ENCODE data around the gene GSDMA.
"Not testable (repeated sequence)": the region's sequence is repeated elsewhere in the genome, so short reads cannot be mapped to it uniquely, and the experiment has no call there.

The GSDMA gene

DNA sequence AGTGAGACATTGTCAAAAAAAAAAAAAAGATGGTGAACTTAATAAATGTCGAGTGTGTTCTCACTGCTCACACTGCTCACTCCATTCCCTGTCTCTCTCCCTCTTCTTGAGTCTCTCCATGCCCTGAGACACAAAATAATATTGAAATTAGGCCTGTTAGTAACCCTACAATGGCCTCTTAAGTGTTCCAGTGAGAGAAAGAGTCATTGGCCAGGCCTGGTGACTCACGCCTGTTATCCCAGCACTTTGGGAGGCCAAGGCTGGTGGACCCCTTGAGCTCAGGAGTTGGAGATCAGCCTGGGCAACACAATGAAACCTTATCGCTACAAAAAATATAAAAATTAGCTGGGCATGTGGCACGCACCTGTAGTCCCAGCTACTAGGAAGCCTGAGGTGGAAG is 36.3 kb downstream of the GSDMA start:
- DNase-seq: no peak

DNA sequence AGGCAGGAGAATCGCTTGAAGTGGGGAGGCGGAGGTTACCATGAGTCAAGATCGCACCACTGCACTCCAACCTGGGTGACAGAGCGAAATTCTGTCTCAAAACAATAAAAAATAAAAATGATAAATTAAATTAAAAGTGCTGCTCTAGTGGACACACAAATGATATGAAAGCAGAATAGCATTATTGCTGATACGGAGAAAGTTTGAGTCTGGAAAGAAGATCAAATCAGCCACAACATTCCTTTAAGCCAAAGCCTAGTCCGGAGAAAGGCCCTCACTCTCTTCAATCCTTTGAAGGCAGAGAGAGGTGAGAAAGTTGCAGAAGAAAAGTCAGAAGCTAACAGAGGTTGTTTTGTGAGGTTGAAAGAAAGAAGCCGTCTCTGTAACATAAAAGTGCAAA is 37.4 kb downstream of the GSDMA start:
- DNase-seq: no peak

DNA sequence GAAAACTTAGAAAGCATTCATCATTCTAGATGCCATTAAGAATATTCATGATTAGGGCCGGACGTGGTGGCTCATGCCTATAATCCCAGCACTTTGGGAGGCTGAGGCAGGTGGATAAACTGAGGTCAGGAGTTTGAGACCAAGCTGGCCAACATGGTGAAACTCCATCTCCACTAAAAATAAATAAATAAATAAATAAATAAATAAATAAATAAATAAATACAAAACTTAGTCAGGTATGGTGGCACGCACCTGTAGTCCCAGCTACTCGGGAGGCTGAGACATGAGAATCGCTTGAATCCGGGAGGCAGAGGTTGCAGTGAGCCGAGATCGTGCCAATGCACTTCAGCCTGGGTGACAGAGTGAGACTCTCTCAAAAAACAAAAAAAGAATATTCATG is 38.5 kb downstream of the GSDMA start:
- DNase-seq: not testable (repeated sequence)

DNA sequence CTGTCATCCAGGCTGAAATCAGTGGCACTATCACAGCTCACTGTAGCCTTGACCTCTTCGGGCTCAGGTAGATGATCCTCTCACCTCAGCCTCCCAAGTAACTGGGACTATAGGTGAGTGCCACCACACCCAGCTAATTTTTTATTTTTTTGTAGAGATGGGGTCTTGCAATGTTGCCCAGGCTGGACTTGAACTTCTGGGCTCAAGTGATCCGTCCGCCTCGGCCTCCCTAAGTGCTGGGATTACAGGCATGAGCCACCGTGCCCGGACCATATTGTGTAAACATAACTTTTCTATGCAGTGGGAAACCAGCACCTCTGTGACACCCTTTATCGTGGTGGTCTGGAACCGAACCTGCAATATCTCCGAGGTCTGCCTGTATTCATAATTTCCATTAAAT is 41.3 kb downstream of the GSDMA start:
- no peak for DNase-seq

DNA sequence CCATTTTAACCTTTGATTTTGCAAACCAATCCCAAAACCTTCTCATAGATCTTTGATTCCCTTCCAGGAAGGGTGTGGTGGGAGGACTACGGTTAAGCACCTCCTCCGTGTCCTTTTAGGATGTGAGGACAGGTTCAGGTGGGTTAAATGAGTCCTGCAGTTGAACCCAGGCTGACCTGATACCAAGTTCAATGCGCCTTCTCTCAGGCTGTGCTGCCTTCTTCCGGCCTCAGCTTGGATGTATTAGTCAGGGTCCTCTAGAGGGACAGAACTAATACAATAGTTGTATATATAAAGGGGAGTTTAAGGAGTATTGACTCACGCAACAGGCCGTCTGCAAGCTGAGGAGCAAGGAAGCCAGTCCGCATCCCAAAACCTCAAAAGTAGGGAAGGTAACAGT is 41.9 kb downstream of the GSDMA start:
- DNase-seq: no peak

DNA sequence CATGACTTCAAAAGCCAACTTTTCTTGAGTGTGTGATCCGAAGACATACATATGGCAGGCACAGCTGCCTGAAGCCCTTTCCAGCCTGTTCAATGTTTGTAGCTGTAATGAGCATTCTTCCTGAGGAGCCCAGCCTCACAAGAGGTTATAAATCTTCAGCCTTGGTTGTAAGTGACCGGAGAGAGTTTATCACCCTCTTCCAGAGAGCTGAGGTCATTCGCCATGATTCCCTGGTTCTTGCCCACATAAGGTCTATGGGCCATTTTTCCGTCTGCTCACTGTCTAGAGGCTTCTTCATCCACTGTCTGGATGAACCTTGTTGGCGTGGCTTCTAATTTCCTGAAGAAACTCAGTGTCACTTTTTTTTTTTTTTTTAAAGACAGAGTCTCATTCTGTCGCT is 42.7 kb downstream of the GSDMA start:
- no peak for DNase-seq

DNA sequence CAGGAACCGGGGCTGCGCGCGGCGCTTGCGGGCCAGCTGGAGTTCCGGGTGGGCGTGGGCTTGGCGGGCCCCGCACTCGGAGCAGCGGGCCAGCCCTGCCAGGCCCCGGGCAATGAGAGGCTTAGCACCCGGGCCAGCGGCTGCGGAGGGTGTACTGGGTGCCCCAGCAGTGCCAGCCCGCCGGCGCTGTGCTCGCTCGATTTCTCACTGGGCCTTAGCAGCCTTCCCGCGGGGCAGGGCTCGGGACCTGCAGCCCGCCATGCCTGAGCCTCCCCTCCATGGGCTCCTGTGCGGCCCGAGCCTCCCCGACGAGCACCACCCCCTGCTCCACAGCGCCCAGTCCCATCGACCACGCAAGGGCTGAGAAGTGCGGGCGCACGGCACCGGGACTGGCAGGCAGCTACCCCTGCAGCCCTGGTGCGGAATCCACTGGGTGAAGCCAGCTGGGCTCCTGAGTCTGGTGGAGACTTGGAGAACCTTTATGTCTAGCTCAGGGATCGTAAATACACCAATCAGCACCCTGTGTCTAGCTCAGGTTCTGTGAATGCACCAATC is 48.2 kb downstream of the GSDMA start:
- DNase-seq: not testable (repeated sequence)

DNA sequence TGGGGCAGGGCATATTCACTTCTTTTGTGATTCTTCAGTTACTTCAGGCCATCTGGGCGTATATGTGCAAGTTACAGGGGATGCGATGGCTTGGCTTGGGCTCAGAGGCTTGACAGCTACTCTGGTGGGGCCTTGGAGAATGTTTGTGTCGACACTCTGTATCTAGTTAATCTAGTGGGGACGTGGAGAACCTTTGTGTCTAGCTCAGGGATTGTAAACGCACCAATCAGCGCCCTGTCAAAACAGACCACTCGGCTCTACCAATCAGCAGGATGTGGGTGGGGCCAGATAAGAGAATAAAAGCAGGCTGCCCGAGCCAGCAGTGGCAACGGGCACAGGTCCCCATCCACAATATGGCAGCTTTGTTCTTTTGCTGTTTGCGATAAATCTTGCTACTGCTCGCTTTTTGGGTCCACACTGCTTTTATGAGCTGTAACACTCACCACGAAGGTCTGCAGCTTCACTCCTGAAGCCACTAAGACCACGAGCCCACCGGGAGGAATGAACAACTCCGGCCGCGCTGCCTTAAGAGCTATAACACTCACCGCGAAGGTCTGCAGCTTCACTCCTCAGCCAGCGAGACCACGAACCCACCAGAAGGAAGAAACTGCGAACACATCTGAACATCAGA is 49.3 kb downstream of the GSDMA start:
- DNase-seq: not testable (repeated sequence)

DNA sequence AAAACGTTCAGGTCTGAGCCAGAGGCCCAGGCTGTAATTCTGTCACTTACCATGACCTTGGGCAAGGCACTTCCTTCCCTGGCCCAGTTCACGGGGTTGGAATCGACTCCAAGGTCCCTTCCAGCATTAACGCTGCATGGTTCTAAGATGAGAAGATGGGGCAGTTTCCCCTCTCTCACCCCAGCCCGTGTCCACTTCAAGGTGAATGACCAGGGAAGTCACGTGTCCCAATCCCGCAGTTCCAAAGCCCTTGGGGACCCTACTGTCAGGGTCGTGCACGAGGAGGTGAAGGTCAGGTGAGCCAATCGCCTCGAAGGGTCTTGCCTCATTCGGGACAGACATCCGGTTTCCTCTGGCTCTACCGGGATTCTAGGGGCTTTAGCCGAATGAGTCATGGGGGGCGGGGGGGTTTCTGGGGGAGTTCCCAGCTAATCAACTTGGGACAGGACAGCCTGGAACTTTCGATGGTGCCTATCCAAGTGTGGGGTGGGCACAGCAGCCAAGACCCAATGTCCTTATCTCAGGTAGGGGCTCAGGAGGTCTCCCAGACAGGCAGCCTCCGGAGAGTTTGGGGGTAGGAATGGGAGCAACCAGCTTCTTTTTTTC is 51.7 kb downstream of the GSDMA start:
- no peak for DNase-seq

DNA sequence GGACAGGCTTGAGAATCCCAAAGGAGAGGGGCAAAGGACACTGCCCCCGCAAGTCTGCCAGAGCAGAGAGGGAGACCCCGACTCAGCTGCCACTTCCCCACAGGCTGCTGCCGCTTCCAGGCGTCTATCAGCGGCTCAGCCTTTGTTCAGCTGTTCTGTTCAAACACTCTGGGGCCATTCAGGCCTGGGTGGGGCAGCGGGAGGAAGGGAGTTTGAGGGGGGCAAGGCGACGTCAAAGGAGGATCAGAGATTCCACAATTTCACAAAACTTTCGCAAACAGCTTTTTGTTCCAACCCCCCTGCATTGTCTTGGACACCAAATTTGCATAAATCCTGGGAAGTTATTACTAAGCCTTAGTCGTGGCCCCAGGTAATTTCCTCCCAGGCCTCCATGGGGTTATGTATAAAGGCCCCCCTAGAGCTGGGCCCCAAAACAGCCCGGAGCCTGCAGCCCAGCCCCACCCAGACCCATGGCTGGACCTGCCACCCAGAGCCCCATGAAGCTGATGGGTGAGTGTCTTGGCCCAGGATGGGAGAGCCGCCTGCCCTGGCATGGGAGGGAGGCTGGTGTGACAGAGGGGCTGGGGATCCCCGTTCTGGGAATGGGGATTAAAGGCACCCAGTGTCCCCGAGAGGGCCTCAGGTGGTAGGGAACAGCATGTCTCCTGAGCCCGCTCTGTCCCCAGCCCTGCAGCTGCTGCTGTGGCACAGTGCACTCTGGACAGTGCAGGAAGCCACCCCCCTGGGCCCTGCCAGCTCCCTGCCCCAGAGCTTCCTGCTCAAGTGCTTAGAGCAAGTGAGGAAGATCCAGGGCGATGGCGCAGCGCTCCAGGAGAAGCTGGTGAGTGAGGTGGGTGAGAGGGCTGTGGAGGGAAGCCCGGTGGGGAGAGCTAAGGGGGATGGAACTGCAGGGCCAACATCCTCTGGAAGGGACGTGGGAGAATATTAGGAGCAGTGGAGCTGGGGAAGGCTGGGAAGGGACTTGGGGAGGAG is 52.5 kb downstream of the GSDMA start, which contains the start of gene CSF3:
TSS of gene CSF3 (plus strand) at position 436 of the 993 bp plus-strand sequence. CDS start at position 471, 35 bp downstream.
- DNase-seq: no peak

DNA sequence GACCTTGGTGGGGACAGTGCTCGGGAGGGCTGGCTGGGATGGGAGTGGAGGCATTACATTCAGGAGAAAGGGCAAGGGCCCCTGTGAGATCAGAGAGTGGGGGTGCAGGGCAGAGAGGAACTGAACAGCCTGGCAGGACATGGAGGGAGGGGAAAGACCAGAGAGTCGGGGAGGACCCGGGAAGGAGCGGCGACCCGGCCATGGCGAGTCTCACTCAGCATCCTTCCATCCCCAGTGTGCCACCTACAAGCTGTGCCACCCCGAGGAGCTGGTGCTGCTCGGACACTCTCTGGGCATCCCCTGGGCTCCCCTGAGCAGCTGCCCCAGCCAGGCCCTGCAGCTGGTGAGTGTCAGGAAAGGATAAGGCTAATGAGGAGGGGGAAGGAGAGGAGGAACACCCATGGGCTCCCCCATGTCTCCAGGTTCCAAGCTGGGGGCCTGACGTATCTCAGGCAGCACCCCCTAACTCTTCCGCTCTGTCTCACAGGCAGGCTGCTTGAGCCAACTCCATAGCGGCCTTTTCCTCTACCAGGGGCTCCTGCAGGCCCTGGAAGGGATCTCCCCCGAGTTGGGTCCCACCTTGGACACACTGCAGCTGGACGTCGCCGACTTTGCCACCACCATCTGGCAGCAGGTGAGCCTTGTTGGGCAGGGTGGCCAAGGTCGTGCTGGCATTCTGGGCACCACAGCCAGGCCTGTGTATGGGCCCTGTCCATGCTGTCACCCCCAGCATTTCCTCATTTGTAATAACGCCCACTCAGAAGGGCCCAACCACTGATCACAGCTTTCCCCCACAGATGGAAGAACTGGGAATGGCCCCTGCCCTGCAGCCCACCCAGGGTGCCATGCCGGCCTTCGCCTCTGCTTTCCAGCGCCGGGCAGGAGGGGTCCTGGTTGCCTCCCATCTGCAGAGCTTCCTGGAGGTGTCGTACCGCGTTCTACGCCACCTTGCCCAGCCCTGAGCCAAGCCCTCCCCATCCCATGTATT is 53.5 kb downstream of the GSDMA start:
- DNase-seq: no peak

DNA sequence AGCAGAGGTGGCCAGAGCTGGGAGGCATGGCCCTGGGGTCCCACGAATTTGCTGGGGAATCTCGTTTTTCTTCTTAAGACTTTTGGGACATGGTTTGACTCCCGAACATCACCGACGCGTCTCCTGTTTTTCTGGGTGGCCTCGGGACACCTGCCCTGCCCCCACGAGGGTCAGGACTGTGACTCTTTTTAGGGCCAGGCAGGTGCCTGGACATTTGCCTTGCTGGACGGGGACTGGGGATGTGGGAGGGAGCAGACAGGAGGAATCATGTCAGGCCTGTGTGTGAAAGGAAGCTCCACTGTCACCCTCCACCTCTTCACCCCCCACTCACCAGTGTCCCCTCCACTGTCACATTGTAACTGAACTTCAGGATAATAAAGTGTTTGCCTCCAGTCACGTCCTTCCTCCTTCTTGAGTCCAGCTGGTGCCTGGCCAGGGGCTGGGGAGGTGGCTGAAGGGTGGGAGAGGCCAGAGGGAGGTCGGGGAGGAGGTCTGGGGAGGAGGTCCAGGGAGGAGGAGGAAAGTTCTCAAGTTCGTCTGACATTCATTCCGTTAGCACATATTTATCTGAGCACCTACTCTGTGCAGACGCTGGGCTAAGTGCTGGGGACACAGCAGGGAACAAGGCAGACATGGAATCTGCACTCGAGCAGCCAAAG is 54.7 kb downstream of the GSDMA start:
- DNase-seq: no peak

DNA sequence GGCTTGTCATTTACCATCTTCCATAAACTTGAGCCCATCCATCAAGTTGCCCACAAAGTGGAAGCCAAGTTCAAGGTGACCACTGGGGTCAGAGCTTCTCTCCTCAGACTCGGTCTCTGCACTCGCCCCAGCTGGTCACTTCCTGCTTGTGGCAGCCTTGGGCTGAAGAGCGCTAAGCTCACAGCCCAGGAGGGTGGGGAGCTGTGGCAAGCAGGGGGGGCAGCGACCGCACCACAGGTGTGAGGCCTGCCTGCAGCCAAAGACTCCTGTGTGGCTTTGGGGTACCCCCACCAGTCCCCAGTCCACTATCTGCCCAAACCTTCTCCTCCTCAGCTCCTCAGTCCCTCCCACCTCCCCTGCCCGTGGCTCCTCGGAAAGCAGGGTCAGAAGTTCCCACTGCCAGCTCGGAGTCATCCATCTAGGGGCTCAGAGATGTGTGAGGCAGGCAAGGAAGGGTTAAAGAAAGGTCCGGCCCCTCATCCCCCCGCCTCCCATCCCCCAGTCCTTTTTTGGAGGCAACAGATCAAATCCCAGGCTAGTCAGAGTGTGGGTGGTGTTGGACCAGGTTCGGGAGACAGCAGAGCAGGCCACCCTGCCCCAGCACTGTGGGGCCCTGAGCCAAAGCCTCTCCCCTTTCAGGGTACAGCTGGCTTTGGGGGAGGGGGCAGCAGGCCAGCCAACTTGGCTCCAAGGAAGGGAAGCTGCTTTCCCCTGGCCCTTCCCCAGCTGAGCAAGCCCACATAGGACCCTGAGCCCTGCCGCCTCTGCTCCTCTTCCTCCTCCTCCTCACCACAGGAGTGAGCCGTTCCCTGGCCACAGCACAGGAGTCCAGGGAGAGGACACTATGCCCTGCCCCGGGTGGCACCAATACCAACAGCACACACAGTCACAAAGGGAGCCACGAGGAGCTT is 55.7 kb downstream of the GSDMA start:
- DNase-seq: no peak

DNA sequence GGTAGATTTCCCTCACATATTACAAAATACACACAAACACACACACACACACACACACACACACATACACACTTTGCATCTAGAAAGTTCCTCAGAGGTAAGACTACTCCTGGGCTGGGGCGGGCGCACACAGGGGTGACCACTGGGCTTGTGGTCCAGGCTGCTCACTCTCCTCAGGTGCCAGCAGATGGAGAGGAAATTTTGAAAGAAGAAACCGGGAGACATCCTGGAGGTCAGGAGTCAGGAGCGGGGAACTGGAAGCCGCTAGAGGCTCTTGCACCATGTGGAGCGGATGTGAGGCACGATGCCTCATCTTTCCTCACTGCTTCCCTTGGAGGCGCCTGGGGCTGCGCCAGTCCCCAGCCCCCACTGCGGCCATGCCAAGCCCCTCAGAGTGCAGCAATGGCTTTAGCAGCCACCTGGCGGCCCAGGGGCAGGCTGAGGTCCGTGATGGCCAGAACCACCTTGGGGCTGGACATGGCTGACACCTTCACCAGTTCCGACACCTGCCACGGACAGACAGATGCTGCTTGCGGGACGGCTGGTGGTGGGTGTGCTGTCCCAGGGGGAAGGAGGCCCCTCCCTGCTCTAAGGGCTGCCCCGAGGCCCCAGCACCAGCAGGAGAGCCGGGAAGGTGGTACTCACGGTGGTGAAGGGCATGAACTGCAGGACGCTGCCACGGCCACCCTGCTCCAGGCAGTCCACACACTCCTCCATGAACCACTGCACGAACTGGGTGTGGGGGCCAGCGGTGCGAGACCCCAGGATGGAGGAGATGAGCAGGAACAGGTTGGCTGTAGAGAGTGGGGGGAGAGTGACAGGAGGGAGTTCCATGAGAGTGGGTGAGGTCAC is 56.6 kb downstream of the GSDMA start:
- DNase-seq: no peak

DNA sequence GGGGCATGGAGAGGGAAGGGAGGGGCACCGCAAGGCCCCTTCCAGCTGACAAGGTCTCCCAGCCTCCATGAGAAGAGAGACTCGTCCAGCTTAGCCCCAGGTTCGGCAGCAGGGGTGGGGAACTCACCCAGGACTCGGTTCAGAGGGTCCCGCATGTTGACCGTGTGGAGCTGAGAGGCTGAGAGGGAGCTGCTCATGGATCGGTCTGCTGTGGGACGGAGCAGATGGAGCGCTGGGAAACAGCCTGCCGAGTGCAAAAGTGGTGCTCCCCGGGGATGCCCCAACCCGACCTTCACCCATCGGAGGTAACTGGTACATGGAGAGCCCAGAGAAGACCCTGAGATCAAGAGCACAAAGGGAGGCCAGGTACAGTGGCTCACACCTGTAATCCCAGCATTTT is 57.3 kb downstream of the GSDMA start:
- DNase-seq: no peak

DNA sequence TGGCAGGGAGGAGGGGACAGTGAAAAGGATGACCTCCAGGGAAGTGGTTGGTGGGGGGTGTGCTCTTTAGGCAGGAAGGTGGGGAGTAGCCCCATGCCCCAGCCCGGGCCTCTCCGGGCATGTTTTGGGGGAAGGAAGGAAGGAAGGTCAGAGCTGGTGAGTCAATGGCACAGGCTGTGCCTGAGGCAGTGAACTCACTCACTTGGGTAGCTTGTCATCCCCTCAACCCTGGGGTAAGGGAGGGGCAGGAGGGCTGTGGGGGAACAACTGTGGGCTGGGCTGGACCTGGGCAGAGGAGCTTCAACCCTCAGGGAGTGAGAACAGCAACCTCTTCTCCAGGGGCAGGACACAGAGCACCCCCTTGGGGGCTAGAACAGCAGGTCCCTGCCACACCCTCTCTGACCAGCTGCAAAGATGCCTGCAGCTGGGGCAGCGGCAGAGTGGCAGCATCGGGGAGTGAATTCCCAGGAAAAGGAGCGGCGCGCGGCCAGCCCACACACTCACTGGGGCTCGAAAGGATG is 58.7 kb downstream of the GSDMA start:
- no peak for DNase-seq

DNA sequence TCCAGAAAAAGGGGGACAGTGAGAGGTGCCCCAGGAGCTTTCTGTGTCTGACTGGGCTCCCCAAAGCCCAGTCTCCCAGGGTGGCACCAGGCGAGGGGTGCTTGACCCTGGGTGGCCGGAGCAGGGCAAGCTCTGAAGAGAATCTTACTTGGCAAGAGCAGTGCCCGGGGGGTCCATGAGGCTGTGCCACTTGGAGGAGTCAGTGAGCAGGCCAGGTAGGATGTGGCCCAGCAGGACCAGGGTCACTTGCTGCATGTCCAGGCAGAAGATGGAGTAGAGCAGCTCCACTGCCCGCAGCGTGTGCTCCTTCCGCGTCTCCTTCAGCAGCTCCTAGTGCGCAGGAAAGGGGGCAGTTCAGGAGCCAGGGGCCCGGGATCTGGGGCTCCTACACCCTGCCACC is 59.7 kb downstream of the GSDMA start:
- no peak for DNase-seq

DNA sequence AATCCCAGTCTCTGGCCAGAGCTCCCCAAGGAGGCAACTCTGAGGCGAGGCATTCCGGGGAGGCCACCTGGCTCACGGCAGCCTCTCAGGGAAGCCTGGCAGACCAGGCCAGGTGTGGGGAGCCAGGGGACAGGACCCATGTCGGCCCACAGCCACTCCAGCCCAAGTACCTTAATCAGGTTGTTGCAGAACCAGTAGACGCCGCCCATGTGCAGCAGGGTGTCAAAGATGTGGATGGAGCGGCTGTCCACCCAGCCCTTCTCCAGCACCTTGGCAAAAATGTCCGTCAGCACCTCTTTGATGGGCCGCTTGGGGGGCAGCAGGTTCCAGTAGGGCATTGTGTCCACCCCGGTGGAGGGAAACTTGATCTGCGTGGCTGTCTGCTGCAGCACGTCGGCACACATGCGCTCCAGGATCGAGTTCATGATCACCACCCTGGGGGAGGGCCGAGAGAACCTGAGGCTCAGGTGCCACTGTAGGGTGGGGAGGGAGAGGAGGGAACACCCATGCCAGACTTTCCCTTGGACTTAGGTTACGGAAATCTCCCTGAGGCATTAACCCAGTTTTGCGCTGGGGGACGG is 60.2 kb downstream of the GSDMA start:
- DNase-seq: no peak
